GM21737 (cell line): ENCODE data around the gene ERC2.

Source experiments
- ATAC-seq: cut with Tn5 transposase; IDR thresholded peaks from one replicate; pipeline ENCODE4 v1.9.1; 2021; ENCODE audit warnings: mild to moderate bottlenecking, moderate library complexity; ENCODE audit not compliant: unreplicated experiment

Gene ERC2

GRCh38 chr3:56321383-56321782 lies 146.9 kb downstream of the ERC2 start:
- ATAC-seq: no peak

GRCh38 chr3:56320883-56321282 lies 147.4 kb downstream of the ERC2 start:
- ATAC-seq: no peak

- no peak for ATAC-seq
Measured at GRCh38 chr3:56318891-56319290, 149.4 kb downstream of the ERC2 start.

GRCh38 chr3:56316944-56317343 lies 151.3 kb downstream of the ERC2 start:
- no peak for ATAC-seq

- no peak for ATAC-seq
Measured at GRCh38 chr3:56314842-56315241, 153.4 kb downstream of the ERC2 start.

- no peak for ATAC-seq
Measured at GRCh38 chr3:56309465-56309864, 158.8 kb downstream of the ERC2 start.

- ATAC-seq: no peak
Measured at GRCh38 chr3:56308471-56308870, 159.8 kb downstream of the ERC2 start.

GRCh38 chr3:56304069-56304468 lies 164.2 kb downstream of the ERC2 start:
- no peak for ATAC-seq

- peak; percentile 75 for ATAC-seq
Measured at GRCh38 chr3:56303487-56303886, 164.8 kb downstream of the ERC2 start.

GRCh38 chr3:56302417-56302816 lies 165.8 kb downstream of the ERC2 start:
- no peak for ATAC-seq

GRCh38 chr3:56297281-56297840 lies 170.9 kb downstream of the ERC2 start:
- no peak for ATAC-seq

- no peak for ATAC-seq
Measured at GRCh38 chr3:56296361-56296760, 171.9 kb downstream of the ERC2 start.

- no peak for ATAC-seq
Measured at GRCh38 chr3:56295161-56295560, 173.1 kb downstream of the ERC2 start.

- ATAC-seq: no peak
Measured at GRCh38 chr3:56294286-56294685, 174.0 kb downstream of the ERC2 start.

GRCh38 chr3:56291953-56292352 lies 176.3 kb downstream of the ERC2 start:
- ATAC-seq: no peak

GRCh38 chr3:56291244-56291680 lies 177.0 kb downstream of the ERC2 start:
- ATAC-seq: no peak

GRCh38 chr3:56290374-56290773 lies 177.9 kb downstream of the ERC2 start:
- ATAC-seq: no peak

- no peak for ATAC-seq
Measured at GRCh38 chr3:56288258-56288657, 180.0 kb downstream of the ERC2 start.

- ATAC-seq: no peak
Measured at GRCh38 chr3:56282341-56282740, 185.9 kb downstream of the ERC2 start.

- ATAC-seq: no peak
Measured at GRCh38 chr3:56277236-56277635, 191.0 kb downstream of the ERC2 start.

- no peak for ATAC-seq
Measured at GRCh38 chr3:56275120-56275519, 193.1 kb downstream of the ERC2 start.

- ATAC-seq: no peak
Measured at GRCh38 chr3:56269755-56270535, 198.3 kb downstream of the ERC2 start.
